Right renal cortex interstitium (tissue), 3 donors: Measurements from ENCODE around the gene AUTS2. TPM values are rescaled to one million over a fixed set of nuclear protein-coding genes. Genes with fewer than 3 reads are reported as not detected.
A peak's percentile ranks its signal among the peaks of the same experiment; 100 is the strongest.
"Not testable (repeated sequence)": the region's sequence is repeated elsewhere in the genome, so short reads cannot be mapped to it uniquely, and the experiment has no call there.

Experiments
- DNase-seq, 3 donors: peaks; one replicate each; pipeline ENCODE4 v3.0.0-alpha.2; 2013; ENCODE audit warnings: low read depth in 3 of 3, low spot score in 2 of 3
- polyA plus RNA-seq, 3 donors: library from polyadenylated mRNA; unstranded; fragments of 120-200 nt; gene quantifications; one replicate each; pipeline ENCODE4 v1.2.1, GENCODE V29; 2013; ENCODE audit not compliant: insufficient read length in 3 of 3

AUTS2 gene
- polyA plus RNA-seq, 3 donors, result 51.6 to 66.2 (median 55.2) TPM

GRCh38 chr7:69778138-69778537 lies 179.9 kb downstream of the AUTS2 start:
- no peak for DNase-seq

GRCh38 chr7:69780379-69780778 lies 182.1 kb downstream of the AUTS2 start:
- peak in 2 of 3 donors; percentile 39 to 52 for DNase-seq

- no peak for DNase-seq
Observed at GRCh38 chr7:69781412-69781846, 183.2 kb downstream of the AUTS2 start.

GRCh38 chr7:69782917-69783684 lies 184.8 kb downstream of the AUTS2 start:
- DNase-seq, result peak in 1 of 3 donors; percentile 30

- DNase-seq, result not testable (repeated sequence)
Observed at GRCh38 chr7:69786130-69786529, 187.9 kb downstream of the AUTS2 start.

- DNase-seq, result no peak
Observed at GRCh38 chr7:69786730-69787395, 188.6 kb downstream of the AUTS2 start.

GRCh38 chr7:69787736-69788431 lies 189.6 kb downstream of the AUTS2 start:
- no peak for DNase-seq

- DNase-seq, result no peak
Observed at GRCh38 chr7:69789563-69789962, 191.3 kb downstream of the AUTS2 start.

GRCh38 chr7:69790977-69791724 lies 192.9 kb downstream of the AUTS2 start:
- no peak for DNase-seq

GRCh38 chr7:69791739-69792138 lies 193.5 kb downstream of the AUTS2 start:
- no peak for DNase-seq

- DNase-seq, result no peak
Observed at GRCh38 chr7:69795932-69796331, 197.7 kb downstream of the AUTS2 start.

- no peak for DNase-seq
Observed at GRCh38 chr7:69796416-69796815, 198.1 kb downstream of the AUTS2 start.

- DNase-seq, result no peak
Observed at GRCh38 chr7:69799048-69799697, 200.9 kb downstream of the AUTS2 start.

- no peak for DNase-seq
Observed at GRCh38 chr7:69799990-69800389, 201.7 kb downstream of the AUTS2 start.

- DNase-seq, result no peak
Observed at GRCh38 chr7:69800495-69800894, 202.2 kb downstream of the AUTS2 start.

- DNase-seq, result no peak
Observed at GRCh38 chr7:69801729-69802682, 203.7 kb downstream of the AUTS2 start.

- no peak for DNase-seq
Observed at GRCh38 chr7:69803699-69804516, 205.6 kb downstream of the AUTS2 start.

GRCh38 chr7:69804962-69805361 lies 206.7 kb downstream of the AUTS2 start:
- no peak for DNase-seq
